GM23338 (cell line): ENCODE results near the gene NPLOC4.

Experiments used
- CTCF ChIP-seq, 2 experiments: fragments of 200-600 bp in 1 of 2; sonication (generic) in 1 of 2; conservative IDR thresholded peaks; 2 replicates each; pipeline versions ENCODE4 v1.5.1 to v1.6.1; 2016 to 2017; ENCODE audit warnings: antibody characterized with exemption in 2 of 2, low read depth in 2 of 2, mild to moderate bottlenecking in 2 of 2, moderate library complexity in 1 of 2
- EZH2 ChIP-seq: fragments of 200-600 bp; sonication (generic); IDR thresholded peaks from one replicate; pipeline ENCODE4 v1.8.0; 2017; ENCODE audit warnings: antibody characterized with exemption, mild to moderate bottlenecking, low read depth; ENCODE audit not compliant: unreplicated experiment
- EZH2phosphoT487 ChIP-seq: fragments of 200-600 bp; sonication (generic); IDR thresholded peaks from one replicate; pipeline ENCODE4 v1.8.1; 2018; ENCODE audit warnings: antibody characterized with exemption; ENCODE audit not compliant: unreplicated experiment
- JUNB ChIP-seq: IDR thresholded peaks from one replicate; pipeline ENCODE4 v1.6.1; 2016; ENCODE audit warnings: antibody characterized with exemption; ENCODE audit not compliant: unreplicated experiment
- POLR2AphosphoS5 ChIP-seq: IDR thresholded peaks from 2 replicates; pipeline ENCODE4 v1.6.1; 2016; ENCODE audit warnings: antibody characterized with exemption, low read depth
- REST ChIP-seq: IDR thresholded peaks from one replicate; pipeline ENCODE4 v1.6.1; 2018; ENCODE audit warnings: antibody characterized with exemption; ENCODE audit not compliant: unreplicated experiment

GRCh38 chr17:81509972-81510784 is 126.7 kb downstream of the NPLOC4 start:
- TF ChIP-seq CTCF (conservative IDR thresholded peaks at IDR 0.05; ENCODE audit: low read depth in 2 of 2) (no peak), POLR2AphosphoS5 (0 out of 2 replicates have a peak, but pooled peaks have one; percentile 25), REST (no peak), EZH2phosphoT487 (no peak), JUNB (no peak), EZH2 (no peak)
